Nucleus accumbens (tissue), 56 donors: ENCODE results near the gene YPEL4.

Experiments
- DNase-seq, 56 donors: peaks; one replicate each; lab custom pipeline; 2025; lab: John Stamatoyannopoulos, UW

The YPEL4 gene

DNA sequence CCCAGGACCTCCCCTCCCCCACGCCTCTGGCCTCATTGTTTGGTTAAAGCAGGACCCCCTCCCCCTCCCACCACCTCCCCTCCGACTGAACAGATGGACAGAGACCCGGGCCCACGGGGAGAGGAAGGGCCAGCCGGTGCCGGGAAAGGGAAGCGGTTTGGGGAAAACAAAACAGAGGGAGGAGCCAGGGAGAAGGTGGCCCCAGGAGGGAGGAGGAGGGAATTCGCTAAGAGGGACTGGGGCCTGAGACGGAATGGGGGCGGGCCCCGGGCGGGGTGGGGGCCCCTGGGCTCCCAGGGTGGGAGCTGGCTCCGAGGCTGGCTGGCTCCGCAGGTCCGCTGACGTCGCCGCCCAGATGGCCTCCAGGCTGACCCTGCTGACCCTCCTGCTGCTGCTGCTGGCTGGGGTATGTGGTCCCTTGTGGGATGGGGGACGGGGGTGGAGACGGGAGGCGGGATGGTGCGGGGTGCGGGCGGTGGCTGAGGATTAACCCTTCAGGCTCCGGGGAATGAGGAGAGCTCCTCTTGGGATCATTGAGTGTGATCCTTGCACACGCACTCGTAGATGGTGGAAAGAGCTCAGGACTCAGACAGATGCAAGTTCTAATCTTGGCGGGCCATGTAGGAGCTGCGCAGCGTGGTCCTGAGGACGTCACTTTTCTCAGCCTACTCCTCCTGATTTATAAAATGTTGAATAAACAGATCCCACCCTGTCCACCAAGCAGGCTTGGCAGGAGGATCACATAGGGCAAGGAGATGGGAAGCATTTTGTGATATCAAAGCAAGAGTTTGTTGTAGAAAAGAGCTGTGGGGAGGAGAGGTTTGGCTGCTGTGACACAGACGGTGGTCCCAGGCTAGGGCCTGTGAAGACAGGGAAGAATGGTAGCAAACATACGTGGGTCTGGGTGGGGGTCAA lies 51.5 kb downstream of the YPEL4 start:
- peak in 47 of 56 donors; percentile 2 to 56 (median 19) for DNase-seq

DNA sequence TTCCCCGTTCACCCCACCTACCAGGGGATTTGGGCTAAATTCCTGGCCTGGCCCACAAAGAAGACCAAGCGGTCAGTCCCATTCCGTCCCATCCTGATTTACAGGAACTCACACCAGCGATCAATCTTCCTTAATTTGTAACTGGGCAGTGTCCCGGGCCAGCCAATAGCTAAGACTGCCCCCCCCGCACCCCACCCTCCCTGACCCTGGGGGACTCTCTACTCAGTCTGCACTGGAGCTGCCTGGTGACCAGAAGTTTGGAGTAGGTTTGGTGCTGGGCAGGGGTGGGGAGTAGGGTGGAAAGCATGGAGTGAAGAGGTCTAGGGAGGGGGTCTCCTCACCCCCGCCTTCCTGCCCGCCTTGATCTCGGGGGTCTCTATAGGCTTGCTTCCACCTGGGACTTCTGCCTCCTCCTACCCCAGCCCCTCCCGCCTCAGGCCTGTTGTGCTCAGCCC lies 52.2 kb downstream of the YPEL4 start, which contains the start of gene SERPING1:
Gene SERPING1, plus strand, starts transcription at position 225 of the 455 bp plus-strand sequence. CDS start 586 bp downstream, outside the sequence.
- DNase-seq, result peak in 18 of 56 donors; percentile 2 to 48 (median 14)

DNA sequence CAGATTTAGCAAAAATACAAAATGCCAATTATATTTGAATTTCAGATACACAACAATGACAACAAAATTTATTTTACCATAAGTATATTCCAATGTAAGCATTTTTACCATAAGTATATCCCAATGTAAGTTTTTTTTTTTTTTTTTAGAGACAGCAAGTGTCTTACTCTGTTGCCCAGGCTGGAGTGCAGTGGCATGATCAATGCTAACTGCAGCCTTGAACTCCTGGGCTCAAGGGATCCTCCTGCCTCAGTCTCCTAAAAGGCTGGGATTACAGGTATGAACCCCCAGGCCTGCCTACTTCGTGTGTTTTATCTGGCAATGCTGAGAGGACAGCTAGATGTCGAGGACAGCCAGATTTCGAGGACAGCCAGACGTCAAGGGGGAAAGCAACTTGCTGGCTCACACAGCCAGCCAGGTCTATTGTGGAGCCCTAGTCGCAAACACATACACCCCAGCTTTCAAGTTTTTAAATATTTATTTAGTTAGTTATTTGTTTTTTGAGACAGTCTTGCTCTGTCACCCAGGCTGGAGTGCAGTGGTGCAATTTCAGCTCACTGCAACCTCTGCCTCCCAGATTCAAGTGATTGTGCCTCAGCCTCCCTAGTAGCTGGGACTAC lies 53.3 kb downstream of the YPEL4 start:
- DNase-seq, result no peak
